ENCODE data around the gene LIN37.

LIN37 gene

GRCh38 chr19:35774274-35775045 is 26.1 kb downstream of the LIN37 start:
- no peak for DNase-seq (ENCODE audit: low read depth in 2 of 2)

GRCh38 chr19:35775046-35775297 is 26.6 kb downstream of the LIN37 start:
- no peak for DNase-seq (ENCODE audit: low read depth in 2 of 2)

- peak; percentile 92 for DNase-seq (ENCODE audit: low read depth in 2 of 2)
Observed at GRCh38 chr19:35775298-35776101, 27.1 kb downstream of the LIN37 start, which contains the start of gene ARHGAP33. Gene ARHGAP33 (plus strand): TSS chr19:35775564. CDS start chr19:35775659, 95 bp downstream.

- DNase-seq (ENCODE audit: low read depth in 2 of 2): no peak
Observed at GRCh38 chr19:35776102-35776788, 27.9 kb downstream of the LIN37 start.

GRCh38 chr19:35777086-35777841 is 28.9 kb downstream of the LIN37 start:
- no peak for DNase-seq (ENCODE audit: low read depth in 2 of 2)

- DNase-seq (ENCODE audit: low read depth in 2 of 2): no peak
Observed at GRCh38 chr19:35777961-35778360, 29.6 kb downstream of the LIN37 start.

- DNase-seq (ENCODE audit: low read depth in 2 of 2): no peak
Observed at GRCh38 chr19:35779033-35779432, 30.7 kb downstream of the LIN37 start.

GRCh38 chr19:35780058-35780457 is 31.7 kb downstream of the LIN37 start:
- DNase-seq (ENCODE audit: low read depth in 2 of 2): no peak

- DNase-seq (ENCODE audit: low read depth in 2 of 2): no peak
Observed at GRCh38 chr19:35780717-35781116, 32.3 kb downstream of the LIN37 start.

- no peak for DNase-seq (ENCODE audit: low read depth in 2 of 2)
Observed at GRCh38 chr19:35781650-35782049, 33.3 kb downstream of the LIN37 start.

- no peak for DNase-seq (ENCODE audit: low read depth in 2 of 2)
Observed at GRCh38 chr19:35782589-35782988, 34.2 kb downstream of the LIN37 start.

GRCh38 chr19:35783469-35784434 is 35.4 kb downstream of the LIN37 start:
- no peak for DNase-seq (ENCODE audit: low read depth in 2 of 2)

GRCh38 chr19:35784503-35785338 is 36.3 kb downstream of the LIN37 start:
- DNase-seq (ENCODE audit: low read depth in 2 of 2): no peak

- no peak for DNase-seq (ENCODE audit: low read depth in 2 of 2)
Observed at GRCh38 chr19:35785339-35785627, 36.9 kb downstream of the LIN37 start.

GRCh38 chr19:35786299-35787160 is 38.2 kb downstream of the LIN37 start:
- DNase-seq (ENCODE audit: low read depth in 2 of 2): no peak

- no peak for DNase-seq (ENCODE audit: low read depth in 2 of 2)
Observed at GRCh38 chr19:35787227-35787799, 38.9 kb downstream of the LIN37 start.

- no peak for DNase-seq (ENCODE audit: low read depth in 2 of 2)
Observed at GRCh38 chr19:35788205-35788960, 40.0 kb downstream of the LIN37 start.
